CD4-positive, alpha-beta memory T cell (primary cell): ENCODE results near the gene ANKMY1. TPM values are rescaled to one million over a fixed set of nuclear protein-coding genes. Genes with fewer than 3 reads are reported as not detected.
"Not testable (repeated sequence)": the region's sequence is repeated elsewhere in the genome, so short reads cannot be mapped to it uniquely, and the experiment has no call there.

Experiments
- CTCF ChIA-PET: fragments of 350-600 bp; sonication (Branson Sonifier 250); formaldehyde crosslinking; loops from one replicate; lab custom pipeline; 2021; ENCODE audit warnings: inconsistent platforms; ENCODE audit not compliant: partially characterized antibody; lab: Charles Lee
- POLR2A ChIA-PET: fragments of 350-600 bp; sonication (Branson Sonifier 250); formaldehyde crosslinking; loops from one replicate; lab custom pipeline; 2021; ENCODE audit not compliant: partially characterized antibody; lab: Charles Lee
- DNase-seq, 5 donors: peaks; one replicate each; pipeline versions ENCODE4 v3.0.0 to v3.0.0-alpha.2; 2020 to 2022; ENCODE audit warnings: mixed read lengths in 1 of 5
- H3K27ac ChIP-seq: one replicate; pipeline ENCODE4 v1.7.0; 2013; ENCODE audit warnings: low read depth, low read length
- H3K27me3 ChIP-seq: 2 replicates; pipeline ENCODE4 v1.7.0; 2013; ENCODE audit warnings: mild to moderate bottlenecking, low read length, moderate library complexity; ENCODE audit not compliant: insufficient read depth
- H3K36me3 ChIP-seq: 2 replicates; pipeline ENCODE4 v1.7.0; 2013; ENCODE audit warnings: mild to moderate bottlenecking, low read length, moderate library complexity; ENCODE audit not compliant: insufficient read depth
- H3K4me1 ChIP-seq: 2 replicates; pipeline ENCODE4 v1.7.0; 2013; ENCODE audit warnings: mild to moderate bottlenecking, low read length, moderate library complexity; ENCODE audit not compliant: insufficient read depth
- H3K4me3 ChIP-seq, 2 donors: one replicate each; pipeline ENCODE4 v1.7.0; 2013; ENCODE audit warnings: low read length in 2 of 2, mild to moderate bottlenecking in 1 of 2
- H3K9me3 ChIP-seq, 2 donors: one replicate each; pipeline ENCODE4 v1.7.0; 2013; ENCODE audit warnings: low read length in 2 of 2, control low read depth in 1 of 2; ENCODE audit not compliant: control insufficient read depth in 1 of 2
- H3K27ac Mint-ChIP-seq, 7 donors: one replicate each; pipeline ENCODE4 v1.8.0; 2020 to 2021; ENCODE audit warnings: mixed read lengths in 7 of 7, mild to moderate bottlenecking in 6 of 7, inconsistent platforms in 3 of 7, moderate library complexity in 3 of 7
- H3K27me3 Mint-ChIP-seq, 2 donors: one replicate each; pipeline ENCODE4 v1.8.0; 2020 to 2021; ENCODE audit warnings: mixed read lengths in 2 of 2
- H3K36me3 Mint-ChIP-seq, 2 donors: one replicate each; pipeline ENCODE4 v1.8.0; 2020 to 2021; ENCODE audit warnings: mixed read lengths in 2 of 2, inconsistent platforms in 1 of 2, mild to moderate bottlenecking in 1 of 2
- H3K4me1 Mint-ChIP-seq, 4 donors: one replicate each; pipeline ENCODE4 v1.8.0; 2020 to 2021; ENCODE audit warnings: mixed read lengths in 4 of 4, mild to moderate bottlenecking in 1 of 4
- H3K4me3 Mint-ChIP-seq, 8 donors: one replicate each; pipeline ENCODE4 v1.8.0; 2020 to 2021; ENCODE audit warnings: mixed read lengths in 8 of 8, mild to moderate bottlenecking in 7 of 8, moderate library complexity in 6 of 8, inconsistent platforms in 3 of 8
- H3K9me3 Mint-ChIP-seq, 8 donors: one replicate each; pipeline ENCODE4 v1.8.0; 2020 to 2021; ENCODE audit warnings: mixed read lengths in 8 of 8, mild to moderate bottlenecking in 5 of 8, inconsistent platforms in 3 of 8, moderate library complexity in 1 of 8
- intact Hi-C: fragments of 100-400 bp; cut with micrococcal nuclease; formaldehyde crosslinking; loops from one replicate; pipeline ENCODE4 v1.15.1; 2023
- polyA plus RNA-seq, 2 donors: library from polyadenylated mRNA; unstranded; fragments of 300-500 nt; fragmentation: Illumina TruSeq; gene quantifications; one replicate each; pipeline ENCODE4 v1.2.3, GENCODE V29; 2021
- total RNA-seq, 2 experiments: library from RNA; stranded (reverse); gene quantifications; one replicate each; pipeline ENCODE4 v1.2.3, GENCODE V29; 2021

Gene ANKMY1
- total and polyA plus RNA-seq, 4 experiments from 2014 or later, result 9.4 to 84.8 (median 43.3) TPM

DNA sequence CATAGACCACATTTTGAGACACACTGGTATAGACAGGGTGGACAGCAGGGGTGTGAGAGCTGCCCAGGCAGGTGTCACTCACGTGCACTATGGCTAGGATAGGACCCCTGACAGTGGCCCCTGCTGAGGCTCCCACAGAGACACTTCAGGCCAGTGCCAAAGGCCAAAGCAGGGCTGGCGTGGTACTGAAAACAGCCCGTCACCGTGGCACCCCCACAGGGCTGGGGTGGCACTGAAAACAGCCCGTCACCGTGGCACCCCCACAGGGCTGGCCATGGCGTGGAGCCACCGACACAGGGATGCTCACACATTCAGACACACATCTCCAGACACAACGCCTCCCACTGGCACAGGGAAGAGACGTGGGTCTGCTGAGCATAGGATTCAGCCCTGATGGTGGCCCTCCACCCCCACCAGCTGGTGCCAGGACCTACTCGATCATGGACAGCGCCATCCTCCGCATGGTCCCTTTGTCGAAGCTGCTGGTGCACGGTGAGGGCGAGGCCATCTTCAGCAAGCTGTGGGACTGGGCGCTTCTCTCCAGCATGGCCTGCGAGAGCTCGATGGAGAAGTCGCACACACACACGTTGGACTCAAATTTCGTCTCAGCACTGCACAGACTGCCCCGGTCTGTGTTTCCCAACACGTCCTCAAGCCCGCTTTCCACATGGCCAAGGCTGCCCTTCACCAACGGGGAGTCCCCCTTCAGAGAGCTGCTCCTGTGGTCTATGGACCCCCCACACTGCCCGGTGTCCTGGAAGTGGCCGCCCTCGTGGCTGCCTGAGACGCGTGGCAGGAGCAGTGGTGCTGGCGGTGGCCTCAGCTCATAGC lies 34.1 kb downstream of the ANKMY1 start:
- peaks cover 26% of the 10 kb centered on the region for H3K36me3 ChIP-seq
- Mint-ChIP-seq H3K27ac (no peak overlapping the region), H3K4me3 (no peak overlapping the region), H3K36me3 (peaks cover 49 to 64% of the 10 kb centered on the region in 2 donors), H3K4me1 (peaks cover 0 to 13% (median 8%) of the 10 kb centered on the region in 4 donors), H3K27me3 (peaks cover 0 to 1% of the 10 kb centered on the region in 2 donors), H3K9me3 (peaks cover 0 to 10% (median 2%) of the 10 kb centered on the region in 8 donors)
- CTCF ChIA-PET, result interaction anchor here (1.2 to 2.8 kb wide), 2 partner anchors 10 to 56 kb away, joined by 4 to 11 read pairs; no protein-coding TSS in a partner anchor
- peaks cover 0 to 3% of the 10 kb centered on the region in 2 donors for H3K9me3 ChIP-seq
- POLR2A ChIA-PET, result no interaction called here
- H3K4me3 ChIP-seq, result no peak overlapping the region
- no peak for DNase-seq
- H3K4me1 ChIP-seq, result no peaks in the 10 kb centered on the region
- no peak overlapping the region for H3K27ac ChIP-seq
- intact Hi-C loops, result no loop called here
- no peaks in the 10 kb centered on the region for H3K27me3 ChIP-seq

GRCh38 chr2:240522406-240522805 lies 35.4 kb downstream of the ANKMY1 start:
- H3K36me3 Mint-ChIP-seq, result peaks cover 41 to 58% of the 10 kb centered on the region in 2 donors
- no peak overlapping the region for H3K27ac Mint-ChIP-seq
- H3K4me1 ChIP-seq, result no peaks in the 10 kb centered on the region
- ChIA-PET POLR2A (no interaction called here), CTCF (interaction anchor here (0.5 to 1.5 kb wide), 2 partner anchors 8 to 47 kb away, joined by 3 to 7 read pairs; no protein-coding TSS in a partner anchor)
- peaks cover 0 to 10% (median 2%) of the 10 kb centered on the region in 8 donors for H3K9me3 Mint-ChIP-seq
- no peaks in the 10 kb centered on the region for H3K27me3 ChIP-seq
- no peak overlapping the region for H3K4me3 Mint-ChIP-seq
- peaks cover 0 to 13% (median 8%) of the 10 kb centered on the region in 4 donors for H3K4me1 Mint-ChIP-seq
- peaks cover 26% of the 10 kb centered on the region for H3K36me3 ChIP-seq
- H3K4me3 ChIP-seq, result no peak overlapping the region
- DNase-seq, result no peak
- H3K9me3 ChIP-seq, result peaks cover 0 to 3% of the 10 kb centered on the region in 2 donors
- H3K27me3 Mint-ChIP-seq, result peaks cover 0 to 1% of the 10 kb centered on the region in 2 donors
- intact Hi-C loops, result no loop called here
- H3K27ac ChIP-seq, result no peak overlapping the region

- peaks cover 36 to 53% of the 10 kb centered on the region in 2 donors for H3K36me3 Mint-ChIP-seq
- H3K9me3 Mint-ChIP-seq, POLR2A ChIA-PET: not testable (repeated sequence)
Measured at GRCh38 chr2:240521885-240522284, 35.9 kb downstream of the ANKMY1 start.

GRCh38 chr2:240520974-240521350 lies 36.8 kb downstream of the ANKMY1 start:
- POLR2A ChIA-PET, result no interaction called here
- peaks cover 0 to 6% (median 1%) of the 10 kb centered on the region in 8 donors for H3K9me3 Mint-ChIP-seq
- H3K4me1 ChIP-seq, result no peaks in the 10 kb centered on the region
- intact Hi-C loops, result no loop called here
- H3K4me3 ChIP-seq, result no peak overlapping the region
- no peak for DNase-seq
- CTCF ChIA-PET, result no interaction called here
- H3K4me3 Mint-ChIP-seq, result peak overlapping the region in 1 of 8 donors; percentile 26
- H3K4me1 Mint-ChIP-seq, result peaks cover 0 to 8% (median 6%) of the 10 kb centered on the region in 4 donors
- peak overlapping the region in 1 of 7 donors; percentile 41 for H3K27ac Mint-ChIP-seq
- no peaks in the 10 kb centered on the region for H3K27me3 ChIP-seq
- H3K27me3 Mint-ChIP-seq, result peaks cover 0 to 1% of the 10 kb centered on the region in 2 donors
- H3K9me3 ChIP-seq, result peaks cover 0 to 3% of the 10 kb centered on the region in 2 donors
- peaks cover 23% of the 10 kb centered on the region for H3K36me3 ChIP-seq
- peaks cover 31 to 47% of the 10 kb centered on the region in 2 donors for H3K36me3 Mint-ChIP-seq
- H3K27ac ChIP-seq, result no peak overlapping the region

More at GRCh38 chr2:240521885-240522284, 35.9 kb downstream of the ANKMY1 start:
- H3K27ac Mint-ChIP-seq, H3K4me3 Mint-ChIP-seq, H3K4me1 ChIP-seq, H3K4me3 ChIP-seq, DNase-seq, H3K27ac ChIP-seq, H3K27me3 ChIP-seq, H3K4me1 Mint-ChIP-seq, H3K27me3 Mint-ChIP-seq, intact Hi-C loops, H3K9me3 ChIP-seq: not testable (repeated sequence)
- CTCF ChIA-PET, result interaction anchor here (0.5 to 1.5 kb wide), 2 partner anchors 8 to 47 kb away, joined by 3 to 7 read pairs; no protein-coding TSS in a partner anchor
- H3K36me3 ChIP-seq, result peaks cover 26% of the 10 kb centered on the region

DNA sequence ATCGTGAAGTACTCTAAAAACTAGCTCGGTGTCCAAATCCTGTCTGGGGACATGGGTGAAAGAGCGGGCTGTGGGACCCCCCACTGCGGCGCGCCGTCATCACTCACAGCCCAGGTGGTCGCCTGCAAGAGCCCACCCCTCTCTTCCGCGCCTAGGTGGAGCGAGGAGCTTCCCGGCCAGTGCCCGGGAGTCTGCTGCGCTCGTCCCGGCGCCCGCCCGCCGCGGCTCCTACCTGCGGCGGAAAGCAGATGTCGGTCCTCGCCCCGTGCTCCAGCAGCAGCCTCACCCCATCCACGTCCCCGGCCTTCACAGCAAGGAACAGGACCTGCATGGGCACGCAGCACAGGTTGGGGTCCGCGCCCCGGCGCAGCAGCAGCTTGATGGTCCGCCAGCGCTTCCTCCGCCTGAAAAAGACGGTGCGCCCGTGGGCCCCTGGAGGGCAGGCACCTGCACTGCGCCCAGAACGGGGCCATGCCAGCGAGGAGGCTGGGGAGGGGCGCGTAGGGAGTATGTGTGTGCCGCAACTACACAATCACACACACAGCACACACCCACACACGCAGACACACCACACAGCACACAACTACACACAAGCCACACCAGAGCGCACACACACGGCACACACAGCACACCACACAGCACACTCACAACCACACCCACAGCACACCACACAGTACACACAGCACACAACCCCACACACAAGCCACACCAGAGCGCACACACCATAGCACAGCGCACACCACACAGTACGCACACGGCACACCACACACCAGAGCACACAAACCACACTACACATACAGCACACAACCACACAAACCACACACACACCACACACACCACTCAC lies 37.4 kb downstream of the ANKMY1 start:
- intact Hi-C loops, result no loop called here
- Mint-ChIP-seq H3K27me3 (peaks cover 0 to 1% of the 10 kb centered on the region in 2 donors), H3K4me3 (peak overlapping the region in 1 of 8 donors; percentile 26), H3K9me3 (peaks cover 0 to 6% (median 1%) of the 10 kb centered on the region in 8 donors), H3K4me1 (peaks cover 0 to 8% (median 6%) of the 10 kb centered on the region in 4 donors), H3K36me3 (peaks cover 29 to 43% of the 10 kb centered on the region in 2 donors), H3K27ac (peak overlapping the region in 4 of 7 donors; percentile 35 to 79 (median 50))
- no peak for DNase-seq
- ChIA-PET POLR2A (no interaction called here), CTCF (no interaction called here)
- no peaks in the 10 kb centered on the region for H3K4me1 ChIP-seq
- H3K27ac ChIP-seq, result no peak overlapping the region
- no peak overlapping the region for H3K4me3 ChIP-seq
- peaks cover 18% of the 10 kb centered on the region for H3K36me3 ChIP-seq
- peaks cover 0 to 3% of the 10 kb centered on the region in 2 donors for H3K9me3 ChIP-seq
- H3K27me3 ChIP-seq, result no peaks in the 10 kb centered on the region

- Mint-ChIP-seq H3K4me1 (peaks cover 0 to 8% (median 6%) of the 10 kb centered on the region in 4 donors), H3K4me3 (no peak overlapping the region), H3K27me3 (peaks cover 0 to 1% of the 10 kb centered on the region in 2 donors), H3K27ac (no peak overlapping the region), H3K9me3 (peaks cover 0 to 3% (median 0%) of the 10 kb centered on the region in 8 donors), H3K36me3 (peaks cover 23 to 35% of the 10 kb centered on the region in 2 donors)
- no peaks in the 10 kb centered on the region for H3K9me3 ChIP-seq
- no peak overlapping the region for H3K27ac ChIP-seq
- H3K4me3 ChIP-seq, result no peak overlapping the region
- ChIA-PET CTCF (no interaction called here), POLR2A (no interaction called here)
- no peak for DNase-seq
- H3K27me3 ChIP-seq, result no peaks in the 10 kb centered on the region
- intact Hi-C loops, result loop anchor here (10.0 kb wide), 1 partner anchor 185 kb away; no protein-coding TSS in a partner anchor
- peaks cover 13% of the 10 kb centered on the region for H3K36me3 ChIP-seq
- peaks cover under 1% of the 10 kb centered on the region for H3K4me1 ChIP-seq
Measured at GRCh38 chr2:240519396-240520129, 38.2 kb downstream of the ANKMY1 start.
